GM18951 (cell line): ENCODE measurements around the gene RAD9A.
"Not testable (repeated sequence)": the region's sequence is repeated elsewhere in the genome, so short reads cannot be mapped to it uniquely, and the experiment has no call there.

Experiments used
- POLR2A ChIP-seq: IDR thresholded peaks from 4 replicates; pipeline ENCODE4 v1.6.1; 2011; ENCODE audit warnings: mild to moderate bottlenecking; ENCODE audit not compliant: insufficient read length, insufficient read depth; ENCODE audit errors: extremely low read depth
- in situ Hi-C: fragments of 300-500 bp; cut with MboI; formaldehyde crosslinking; loops from one replicate; pipeline ENCODE4 v1.12.0; 2022; ENCODE audit warnings: low sequenced_read_pairs, mixed read lengths, inconsistent platforms; ENCODE audit not compliant: unreplicated experiment

RAD9A gene

GRCh38 chr11:67398661-67399563, 7.1 kb downstream of the RAD9A start:
- in situ Hi-C loops, result no loop called here
- no peak for TF ChIP-seq POLR2A

GRCh38 chr11:67400251-67400941, 8.6 kb downstream of the RAD9A start:
- TF ChIP-seq POLR2A, result no peak
- in situ Hi-C loops, result no loop called here

- TF ChIP-seq POLR2A, result no peak
- in situ Hi-C loops, result no loop called here
Observed at GRCh38 chr11:67400942-67401494, 9.2 kb downstream of the RAD9A start.

- peak; percentile 94 for TF ChIP-seq POLR2A
- in situ Hi-C loops, result no loop called here
Observed at GRCh38 chr11:67401495-67402191, 9.9 kb downstream of the RAD9A start, which contains the start of gene PPP1CA. TSS of gene PPP1CA (minus strand) at chr11:67401858. CDS start at chr11:67401782, 76 bp downstream.

GRCh38 chr11:67402192-67402839, 10.5 kb downstream of the RAD9A start:
- in situ Hi-C loops, result not testable (repeated sequence)

- in situ Hi-C loops, result not testable (repeated sequence)
Observed at GRCh38 chr11:67403085-67403484, 11.3 kb downstream of the RAD9A start.

- peak; percentile 13 for TF ChIP-seq POLR2A
- in situ Hi-C loops, result no loop called here
Observed at GRCh38 chr11:67404515-67405195, 12.9 kb downstream of the RAD9A start.

GRCh38 chr11:67405196-67405567, 13.4 kb downstream of the RAD9A start:
- TF ChIP-seq POLR2A, result no peak
- in situ Hi-C loops, result no loop called here

- in situ Hi-C loops, result no loop called here
Observed at GRCh38 chr11:67405688-67406339, 14.0 kb downstream of the RAD9A start.

GRCh38 chr11:67406420-67406968, 14.7 kb downstream of the RAD9A start:
- in situ Hi-C loops, result no loop called here
- TF ChIP-seq POLR2A, result no peak

More at GRCh38 chr11:67405688-67406339, 14.0 kb downstream of the RAD9A start:
- TF ChIP-seq POLR2A, result no peak

- TF ChIP-seq POLR2A, result no peak
- in situ Hi-C loops, result no loop called here
Observed at GRCh38 chr11:67406969-67407687, 15.3 kb downstream of the RAD9A start.

- in situ Hi-C loops, result no loop called here
- TF ChIP-seq POLR2A, result no peak
Observed at GRCh38 chr11:67407688-67408163, 15.9 kb downstream of the RAD9A start.
